K562 (cell line): Measurements from ENCODE around the gene IMPDH2. TPM values are rescaled to one million over a fixed set of nuclear protein-coding genes. Genes with fewer than 3 reads are reported as not detected.
A peak's percentile ranks its signal among the peaks of the same experiment; 100 is the strongest.

ENCODE experiments used
- ARHGAP35 ChIP-seq: fragments of 450-650 bp; IDR thresholded peaks from 2 replicates; pipeline ENCODE4 v1.6.1; 2018; ENCODE audit not compliant: partially characterized antibody
- MTF1 ChIP-seq: fragments of 250-450 bp; sonication (Bioruptor Pico); IDR thresholded peaks from 2 replicates; pipeline ENCODE4 v1.9.0; 2021; ENCODE audit warnings: moderate library complexity, mild to moderate bottlenecking, inconsistent platforms, borderline replicate concordance
- NCOA4 ChIP-seq: fragments of 450-650 bp; IDR thresholded peaks from 2 replicates; pipeline ENCODE4 v1.6.1; 2018; ENCODE audit warnings: mild to moderate bottlenecking; ENCODE audit not compliant: partially characterized antibody
- NFIX ChIP-seq: fragments of 250-450 bp; sonication (Bioruptor Pico); IDR thresholded peaks from 2 replicates; pipeline ENCODE4 v1.4.0; 2020; ENCODE audit warnings: low read depth, mild to moderate bottlenecking, moderate library complexity
- NR2F6 ChIP-seq: fragments of 450-650 bp; formaldehyde crosslinking; IDR thresholded peaks from 2 replicates; pipeline ENCODE4 v1.4.0; 2020; ENCODE audit warnings: mild to moderate bottlenecking
- PTBP1 ChIP-seq: fragments of 200-400 bp; formaldehyde crosslinking; IDR thresholded peaks from 2 replicates; pipeline ENCODE4 v1.6.1; 2017; ENCODE audit warnings: low read depth, low read length
- RBM39 ChIP-seq: fragments of 200-400 bp; formaldehyde crosslinking; optimal IDR thresholded peaks from 2 replicates; pipeline ENCODE3; 2018; ENCODE audit warnings: low read depth, low read length
- TBP ChIP-seq: optimal IDR thresholded peaks from 2 replicates; pipeline ENCODE3; 2011; ENCODE audit warnings: low read depth, low read length, improper control_type of control experiment
- XRCC3 ChIP-seq: fragments of 450-650 bp; IDR thresholded peaks from 2 replicates; pipeline ENCODE4 v1.6.1; 2017; ENCODE audit warnings: mild to moderate bottlenecking, moderate library complexity
- ZC3H4 ChIP-seq: sonication (generic); formaldehyde crosslinking; IDR thresholded peaks from 2 replicates; pipeline ENCODE4 v1.9.0; 2021; ENCODE audit warnings: missing genetic modification reagents, borderline replicate concordance
- ZFP36 ChIP-seq: fragments of 150-350 bp; IDR thresholded peaks from 2 replicates; pipeline ENCODE4 v1.6.1; 2018; ENCODE audit warnings: low read length, low read depth; ENCODE audit not compliant: partially characterized antibody
- ZZZ3 ChIP-seq: fragments of 450-650 bp; IDR thresholded peaks from 2 replicates; pipeline ENCODE4 v1.6.1; 2016; ENCODE audit warnings: antibody characterized with exemption, mild to moderate bottlenecking, moderate library complexity
- polyA plus RNA-seq, 8 experiments: library from polyadenylated mRNA; depleted of rRNA in 4 of 8; stranded (reverse) in 5 of 8; unstranded in 3 of 8; fragments of >200 nt; fragmentation: Nextera tagmentation in 2 of 8; fragmentation: Illumina TruSeq in 1 of 8; extraction: Ambion mirVana in 2 of 8; extraction: Trizol in 1 of 8; gene quantifications; 2 replicates each; pipeline versions ENCODE4 v1.2.1 to v1.2.3, GENCODE V29; 2011 to 2014; ENCODE audit warnings: inconsistent platforms in 1 of 8, missing spikeins in 1 of 8
- total RNA-seq, 7 experiments: library from RNA; depleted of rRNA in 6 of 7; stranded (reverse); fragments of >200 nt in 6 of 7; fragmentation: Illumina TruSeq in 2 of 7; extraction: Trizol in 2 of 7; gene quantifications; 2 replicates each; pipeline versions ENCODE4 v1.2.1 to v1.2.3, GENCODE V29; 2011 to 2021; ENCODE audit warnings: low replicate concordance in 1 of 7
- TF ChIP-seq, protein P1 (sequence below): fragments of 200-800 bp; sonication (Bioruptor generic); IDR thresholded peaks from 2 replicates; pipeline ENCODE4 v1.6.1; 2016; ENCODE audit warnings: missing genetic modification characterization, missing compliant biosample characterization
- TF ChIP-seq, protein P2 (sequence below): fragments of 450-650 bp; IDR thresholded peaks from 2 replicates; pipeline ENCODE4 v1.6.1; 2017; ENCODE audit warnings: antibody characterized with exemption
- TF ChIP-seq, protein P3 (sequence below): IDR thresholded peaks from 2 replicates; pipeline ENCODE4 v1.6.1; 2014; ENCODE audit warnings: antibody characterized with exemption
- TF ChIP-seq, protein P4 (sequence below): fragments of 450-650 bp; IDR thresholded peaks from 2 replicates; pipeline ENCODE4 v1.6.1; 2016; ENCODE audit warnings: antibody characterized with exemption
- TF ChIP-seq, protein P5 (sequence below): sonication (generic); formaldehyde crosslinking; IDR thresholded peaks from 2 replicates; pipeline ENCODE4 v1.9.0; 2022; ENCODE audit warnings: mild to moderate bottlenecking, missing genetic modification reagents

Gene IMPDH2
- total and polyA plus RNA-seq, 9 of the 15 experiments (the other 6 are each of a cell fraction or from before 2014, with no cell fraction given): 318 to 507 (median 366) TPM

DNA sequence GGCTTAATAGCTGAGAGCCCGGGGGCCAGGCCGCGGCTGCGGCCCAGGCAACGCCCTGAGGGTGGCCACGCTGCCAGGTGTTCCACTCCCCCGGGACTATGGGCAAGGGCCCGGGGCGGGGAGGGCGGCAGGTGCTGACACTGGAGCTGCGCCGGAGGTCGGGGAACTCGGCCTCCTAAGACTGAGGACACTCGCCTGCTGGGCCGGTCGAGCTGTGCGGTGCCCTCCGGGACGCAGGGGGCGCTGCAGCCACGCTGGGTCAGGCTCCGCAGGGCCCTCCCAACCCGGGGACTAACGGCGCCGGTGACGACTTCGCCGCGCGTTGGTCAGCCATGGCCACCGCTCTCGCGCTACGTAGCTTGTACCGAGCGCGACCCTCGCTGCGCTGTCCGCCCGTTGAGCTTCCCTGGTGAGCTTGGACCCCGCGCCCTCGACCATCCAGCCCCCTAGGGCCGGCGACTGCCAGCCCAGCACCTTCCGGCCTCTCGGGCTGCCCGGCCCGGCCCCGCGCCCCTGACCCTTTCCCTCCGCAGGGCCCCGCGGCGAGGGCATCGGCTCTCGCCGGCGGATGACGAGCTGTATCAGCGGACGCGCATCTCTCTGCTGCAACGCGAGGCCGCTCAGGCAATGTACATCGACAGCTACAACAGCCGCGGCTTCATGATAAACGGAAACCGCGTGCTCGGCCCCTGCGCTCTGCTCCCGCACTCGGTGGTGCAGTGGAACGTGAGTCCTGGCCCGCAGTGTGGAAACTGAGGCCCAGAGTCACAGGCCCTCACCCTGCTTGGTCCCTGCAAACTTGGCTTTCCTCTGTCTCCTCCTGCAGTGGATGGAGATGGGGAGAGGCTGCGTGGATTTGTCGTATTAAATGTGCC, 7.1 kb downstream of the IMPDH2 start, which contains the start of gene NDUFAF3 (continued):
- TF ChIP-seq, protein P1, sequence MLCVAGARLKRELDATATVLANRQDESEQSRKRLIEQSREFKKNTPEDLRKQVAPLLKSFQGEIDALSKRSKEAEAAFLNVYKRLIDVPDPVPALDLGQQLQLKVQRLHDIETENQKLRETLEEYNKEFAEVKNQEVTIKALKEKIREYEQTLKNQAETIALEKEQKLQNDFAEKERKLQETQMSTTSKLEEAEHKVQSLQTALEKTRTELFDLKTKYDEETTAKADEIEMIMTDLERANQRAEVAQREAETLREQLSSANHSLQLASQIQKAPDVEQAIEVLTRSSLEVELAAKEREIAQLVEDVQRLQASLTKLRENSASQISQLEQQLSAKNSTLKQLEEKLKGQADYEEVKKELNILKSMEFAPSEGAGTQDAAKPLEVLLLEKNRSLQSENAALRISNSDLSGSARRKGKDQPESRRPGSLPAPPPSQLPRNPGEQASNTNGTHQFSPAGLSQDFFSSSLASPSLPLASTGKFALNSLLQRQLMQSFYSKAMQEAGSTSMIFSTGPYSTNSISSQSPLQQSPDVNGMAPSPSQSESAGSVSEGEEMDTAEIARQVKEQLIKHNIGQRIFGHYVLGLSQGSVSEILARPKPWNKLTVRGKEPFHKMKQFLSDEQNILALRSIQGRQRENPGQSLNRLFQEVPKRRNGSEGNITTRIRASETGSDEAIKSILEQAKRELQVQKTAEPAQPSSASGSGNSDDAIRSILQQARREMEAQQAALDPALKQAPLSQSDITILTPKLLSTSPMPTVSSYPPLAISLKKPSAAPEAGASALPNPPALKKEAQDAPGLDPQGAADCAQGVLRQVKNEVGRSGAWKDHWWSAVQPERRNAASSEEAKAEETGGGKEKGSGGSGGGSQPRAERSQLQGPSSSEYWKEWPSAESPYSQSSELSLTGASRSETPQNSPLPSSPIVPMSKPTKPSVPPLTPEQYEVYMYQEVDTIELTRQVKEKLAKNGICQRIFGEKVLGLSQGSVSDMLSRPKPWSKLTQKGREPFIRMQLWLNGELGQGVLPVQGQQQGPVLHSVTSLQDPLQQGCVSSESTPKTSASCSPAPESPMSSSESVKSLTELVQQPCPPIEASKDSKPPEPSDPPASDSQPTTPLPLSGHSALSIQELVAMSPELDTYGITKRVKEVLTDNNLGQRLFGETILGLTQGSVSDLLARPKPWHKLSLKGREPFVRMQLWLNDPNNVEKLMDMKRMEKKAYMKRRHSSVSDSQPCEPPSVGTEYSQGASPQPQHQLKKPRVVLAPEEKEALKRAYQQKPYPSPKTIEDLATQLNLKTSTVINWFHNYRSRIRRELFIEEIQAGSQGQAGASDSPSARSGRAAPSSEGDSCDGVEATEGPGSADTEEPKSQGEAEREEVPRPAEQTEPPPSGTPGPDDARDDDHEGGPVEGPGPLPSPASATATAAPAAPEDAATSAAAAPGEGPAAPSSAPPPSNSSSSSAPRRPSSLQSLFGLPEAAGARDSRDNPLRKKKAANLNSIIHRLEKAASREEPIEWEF (CRISPR knock-in tag): no peak
- no peak for TF ChIP-seq ZC3H4 (CRISPR knock-in tag)
- TF ChIP-seq NR2F6 (CRISPR knock-in tag): no peak
- TF ChIP-seq, protein P2, sequence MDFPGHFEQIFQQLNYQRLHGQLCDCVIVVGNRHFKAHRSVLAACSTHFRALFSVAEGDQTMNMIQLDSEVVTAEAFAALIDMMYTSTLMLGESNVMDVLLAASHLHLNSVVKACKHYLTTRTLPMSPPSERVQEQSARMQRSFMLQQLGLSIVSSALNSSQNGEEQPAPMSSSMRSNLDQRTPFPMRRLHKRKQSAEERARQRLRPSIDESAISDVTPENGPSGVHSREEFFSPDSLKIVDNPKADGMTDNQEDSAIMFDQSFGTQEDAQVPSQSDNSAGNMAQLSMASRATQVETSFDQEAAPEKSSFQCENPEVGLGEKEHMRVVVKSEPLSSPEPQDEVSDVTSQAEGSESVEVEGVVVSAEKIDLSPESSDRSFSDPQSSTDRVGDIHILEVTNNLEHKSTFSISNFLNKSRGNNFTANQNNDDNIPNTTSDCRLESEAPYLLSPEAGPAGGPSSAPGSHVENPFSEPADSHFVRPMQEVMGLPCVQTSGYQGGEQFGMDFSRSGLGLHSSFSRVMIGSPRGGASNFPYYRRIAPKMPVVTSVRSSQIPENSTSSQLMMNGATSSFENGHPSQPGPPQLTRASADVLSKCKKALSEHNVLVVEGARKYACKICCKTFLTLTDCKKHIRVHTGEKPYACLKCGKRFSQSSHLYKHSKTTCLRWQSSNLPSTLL: no peak
- no peak for TF ChIP-seq XRCC3
- TF ChIP-seq NFIX (CRISPR knock-in tag): no peak
- TF ChIP-seq RBM39: peak; percentile 20
- no peak for TF ChIP-seq ARHGAP35
- TF ChIP-seq NCOA4: no peak
- no peak for TF ChIP-seq PTBP1
- 0 out of 2 replicates have a peak, but pooled peaks have one; percentile 49 for TF ChIP-seq ZZZ3
- no peak for TF ChIP-seq ZFP36
- no peak for TF ChIP-seq MTF1 (CRISPR knock-in tag)
- TF ChIP-seq TBP: peak; percentile 73
- TF ChIP-seq, protein P3, sequence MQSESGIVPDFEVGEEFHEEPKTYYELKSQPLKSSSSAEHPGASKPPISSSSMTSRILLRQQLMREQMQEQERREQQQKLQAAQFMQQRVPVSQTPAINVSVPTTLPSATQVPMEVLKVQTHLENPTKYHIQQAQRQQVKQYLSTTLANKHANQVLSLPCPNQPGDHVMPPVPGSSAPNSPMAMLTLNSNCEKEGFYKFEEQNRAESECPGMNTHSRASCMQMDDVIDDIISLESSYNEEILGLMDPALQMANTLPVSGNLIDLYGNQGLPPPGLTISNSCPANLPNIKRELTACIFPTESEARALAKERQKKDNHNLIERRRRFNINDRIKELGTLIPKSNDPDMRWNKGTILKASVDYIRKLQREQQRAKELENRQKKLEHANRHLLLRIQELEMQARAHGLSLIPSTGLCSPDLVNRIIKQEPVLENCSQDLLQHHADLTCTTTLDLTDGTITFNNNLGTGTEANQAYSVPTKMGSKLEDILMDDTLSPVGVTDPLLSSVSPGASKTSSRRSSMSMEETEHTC: no peak
- TF ChIP-seq, protein P4, sequence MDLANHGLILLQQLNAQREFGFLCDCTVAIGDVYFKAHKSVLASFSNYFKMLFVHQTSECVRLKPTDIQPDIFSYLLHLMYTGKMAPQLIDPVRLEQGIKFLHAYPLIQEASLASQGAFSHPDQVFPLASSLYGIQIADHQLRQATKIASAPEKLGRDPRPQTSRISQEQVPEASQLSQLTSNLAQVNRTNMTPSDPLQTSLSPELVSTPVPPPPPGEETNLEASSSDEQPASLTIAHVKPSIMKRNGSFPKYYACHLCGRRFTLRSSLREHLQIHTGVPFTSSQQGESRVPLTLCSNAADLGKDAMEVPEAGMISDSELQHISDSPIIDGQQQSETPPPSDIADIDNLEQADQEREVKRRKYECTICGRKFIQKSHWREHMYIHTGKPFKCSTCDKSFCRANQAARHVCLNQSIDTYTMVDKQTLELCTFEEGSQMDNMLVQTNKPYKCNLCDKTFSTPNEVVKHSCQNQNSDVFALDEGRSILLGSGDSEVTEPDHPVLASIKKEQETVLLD: no peak
- TF ChIP-seq, protein P5, sequence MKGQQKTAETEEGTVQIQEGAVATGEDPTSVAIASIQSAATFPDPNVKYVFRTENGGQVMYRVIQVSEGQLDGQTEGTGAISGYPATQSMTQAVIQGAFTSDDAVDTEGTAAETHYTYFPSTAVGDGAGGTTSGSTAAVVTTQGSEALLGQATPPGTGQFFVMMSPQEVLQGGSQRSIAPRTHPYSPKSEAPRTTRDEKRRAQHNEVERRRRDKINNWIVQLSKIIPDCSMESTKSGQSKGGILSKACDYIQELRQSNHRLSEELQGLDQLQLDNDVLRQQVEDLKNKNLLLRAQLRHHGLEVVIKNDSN (CRISPR knock-in tag): no peak; the same call in 1 of the 2 replicates
